H4 (cell line): ENCODE data around the gene FGF4. TPM values are rescaled to one million over a fixed set of nuclear protein-coding genes. Genes with fewer than 3 reads are reported as not detected.
"Not testable (repeated sequence)": the region's sequence is repeated elsewhere in the genome, so short reads cannot be mapped to it uniquely, and the experiment has no call there.

Experiments
- DNase-seq: peaks from one replicate; pipeline ENCODE4 v3.0.0-alpha.2; 2015; ENCODE audit warnings: low spot score
- total RNA-seq: library from RNA; depleted of rRNA; stranded (reverse); fragments of >200 nt; shearing (Covaris generic); gene quantifications from 2 replicates; pipeline ENCODE4 v1.2.3, GENCODE V29; 2014

Gene FGF4
- total RNA-seq, 1 experiment from 2014 or later: 0.02 TPM

- no peak for DNase-seq
These were observed 1.4 kb downstream of the FGF4 start for GRCh38 chr11:69773626-69774353.

GRCh38 chr11:69771466-69771865 is 3.7 kb downstream of the FGF4 start:
- no peak for DNase-seq

GRCh38 chr11:69770540-69770939 is 4.6 kb downstream of the FGF4 start:
- no peak for DNase-seq

DNA sequence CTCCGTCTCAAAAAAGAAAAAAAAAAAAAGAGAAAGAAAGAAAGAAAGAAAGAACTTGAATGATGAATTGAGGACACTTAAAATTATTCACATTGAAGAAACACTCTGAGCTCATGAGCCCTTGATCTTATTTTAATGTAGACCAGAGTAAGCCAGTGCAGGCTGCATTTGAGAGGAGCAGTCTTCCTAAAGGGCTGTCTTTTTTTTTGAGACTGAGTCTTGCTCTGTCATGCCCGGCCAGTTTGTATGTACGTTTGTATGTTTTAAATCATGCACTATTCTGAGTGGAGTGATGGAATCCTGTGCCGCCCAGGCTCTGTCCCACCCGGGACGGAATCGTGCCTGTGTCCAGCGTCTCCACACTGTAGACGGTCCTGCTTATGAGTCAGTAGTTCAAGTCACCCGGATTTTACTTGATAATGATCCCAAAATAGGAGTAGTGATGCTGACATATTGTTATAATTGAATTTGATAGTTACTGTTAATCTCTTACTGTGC is 9.6 kb downstream of the FGF4 start:
- DNase-seq: no peak

DNA sequence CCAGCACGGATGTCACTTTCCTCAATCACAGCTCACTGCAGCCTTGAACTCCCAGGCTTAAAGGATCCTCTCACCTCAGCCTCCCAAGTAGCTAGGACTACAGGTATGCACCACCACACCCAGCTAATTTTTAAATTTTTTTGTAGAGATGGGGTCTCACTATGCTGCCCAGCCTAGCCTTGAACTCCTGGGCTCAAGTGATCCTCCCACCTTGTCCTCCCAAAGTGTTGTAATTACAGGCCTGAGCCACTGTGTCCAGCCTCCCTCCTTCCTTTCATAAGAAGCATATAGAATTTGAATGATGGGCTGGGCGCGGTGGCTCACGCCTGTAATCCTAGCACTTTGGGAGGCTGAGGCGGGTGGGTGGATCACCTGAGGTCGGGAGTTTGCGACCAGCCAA is 10.2 kb downstream of the FGF4 start:
- not testable (repeated sequence) for DNase-seq

GRCh38 chr11:69760319-69760718 is 14.8 kb downstream of the FGF4 start:
- DNase-seq: no peak

- DNase-seq: no peak
These were observed 22.3 kb downstream of the FGF4 start for GRCh38 chr11:69752890-69753289.

- no peak for DNase-seq
These were observed 24.1 kb downstream of the FGF4 start for GRCh38 chr11:69750875-69751597.

- DNase-seq: no peak
These were observed 24.9 kb downstream of the FGF4 start for GRCh38 chr11:69750108-69750850.

DNA sequence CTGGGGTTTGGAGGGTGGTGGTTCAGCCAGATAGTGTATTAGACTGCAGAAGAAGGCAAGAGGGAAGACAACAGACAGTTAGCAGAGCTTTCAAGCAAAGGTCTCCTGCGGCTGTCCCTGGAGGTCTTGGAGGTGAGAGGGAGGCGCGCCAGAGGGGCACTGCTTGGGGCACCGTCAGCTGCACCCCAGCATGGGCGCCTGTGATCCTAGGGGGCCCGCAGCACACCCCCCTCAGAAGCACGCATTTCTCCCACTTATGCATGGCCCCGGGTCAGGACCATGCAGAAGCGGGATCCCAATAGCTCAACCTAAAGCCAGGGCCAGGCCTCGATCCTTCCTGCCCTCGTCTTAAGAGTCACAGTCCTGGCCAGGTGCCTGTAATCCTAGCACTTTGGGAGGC is 26.5 kb downstream of the FGF4 start:
- DNase-seq: no peak

DNA sequence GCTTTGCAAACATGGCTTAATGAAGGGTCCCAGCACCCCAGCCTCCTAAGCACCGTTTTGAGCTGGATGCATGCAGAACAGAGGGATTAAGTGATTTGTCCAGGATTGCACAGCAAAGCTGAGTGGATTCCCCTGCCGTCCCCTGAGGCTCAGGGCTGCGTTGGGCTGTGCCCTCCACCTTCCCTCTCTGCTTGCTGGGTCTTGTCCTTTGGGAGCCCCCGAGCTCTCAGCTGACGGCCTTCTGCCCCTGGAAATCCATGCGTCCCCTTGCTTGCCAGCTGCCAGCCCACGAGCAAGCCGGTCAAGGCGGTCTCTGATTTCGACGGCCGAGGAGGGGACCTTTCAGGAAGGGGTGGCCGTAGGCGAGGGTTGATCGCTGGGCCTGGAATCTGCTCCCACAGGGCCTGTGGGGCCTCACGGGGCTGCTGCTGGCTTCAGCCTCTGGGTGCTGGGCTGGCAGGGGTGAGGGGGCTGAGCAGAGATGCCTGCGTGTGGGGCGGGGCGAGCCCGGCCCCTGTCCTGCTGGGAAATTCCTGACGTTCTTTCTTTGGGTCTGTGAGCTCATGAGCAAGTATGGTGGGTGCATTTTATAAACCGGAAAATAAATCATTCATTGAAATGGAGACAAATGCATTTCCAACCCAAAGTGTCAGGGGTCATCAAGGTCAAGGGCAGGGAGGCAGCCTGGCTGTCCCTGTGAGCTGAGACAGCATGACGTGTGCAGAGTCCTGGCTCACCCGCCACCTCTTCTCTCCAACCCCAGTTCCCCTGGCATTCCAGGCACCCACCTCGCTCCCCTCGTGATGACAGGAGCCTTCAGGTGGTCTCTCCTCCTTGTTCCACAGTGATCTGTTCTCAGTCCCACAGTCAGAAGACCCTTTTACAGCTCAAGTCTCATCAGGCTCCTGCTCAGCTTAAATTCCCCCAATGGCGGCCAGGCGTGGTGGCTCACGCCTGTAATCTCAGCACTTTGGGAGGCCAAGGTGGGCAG is 28.1 kb downstream of the FGF4 start:
- no peak for DNase-seq

DNA sequence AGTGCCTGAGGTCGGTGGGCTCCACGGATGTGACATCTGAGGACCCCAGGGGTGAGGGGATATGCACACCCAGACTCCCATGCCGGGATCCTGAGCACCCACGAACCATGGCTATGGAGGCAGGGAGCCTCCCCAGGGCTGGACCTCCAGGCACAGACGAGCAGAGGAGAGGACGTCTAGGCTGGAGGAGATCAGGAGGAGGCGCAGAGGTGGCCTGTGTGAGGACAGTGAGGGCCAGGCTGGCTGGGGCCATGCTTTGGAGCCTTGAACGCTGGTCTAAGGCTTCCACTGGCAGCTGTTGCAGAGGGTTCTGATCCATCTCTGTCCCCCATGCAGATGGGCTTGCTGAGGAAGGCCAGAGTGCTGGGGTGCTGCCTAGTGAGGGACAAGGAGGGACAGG is 29.0 kb downstream of the FGF4 start:
- no peak for DNase-seq

GRCh38 chr11:69745201-69745600 is 29.9 kb downstream of the FGF4 start:
- no peak for DNase-seq

DNA sequence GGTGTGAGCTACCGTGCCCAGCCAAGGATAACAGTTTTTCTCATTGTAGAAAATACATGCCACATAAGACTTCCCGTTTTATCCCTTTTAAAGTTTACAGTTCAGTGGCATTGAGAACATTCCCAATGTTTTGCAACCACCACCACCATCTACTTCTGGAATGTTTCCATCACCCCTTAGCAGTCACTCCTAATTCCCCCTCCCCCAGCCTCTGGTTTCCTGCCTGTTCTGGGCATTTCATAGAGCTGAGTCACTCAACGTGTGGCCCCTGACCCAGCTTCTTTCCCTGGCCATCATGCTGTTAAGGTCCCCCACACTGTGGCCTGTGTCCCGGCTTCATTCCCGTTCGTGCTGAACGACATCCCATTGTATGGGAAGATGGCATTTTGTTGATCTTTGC is 30.7 kb downstream of the FGF4 start:
- DNase-seq: peak; percentile 89

GRCh38 chr11:69734841-69735240 is 40.3 kb downstream of the FGF4 start:
- no peak for DNase-seq

DNA sequence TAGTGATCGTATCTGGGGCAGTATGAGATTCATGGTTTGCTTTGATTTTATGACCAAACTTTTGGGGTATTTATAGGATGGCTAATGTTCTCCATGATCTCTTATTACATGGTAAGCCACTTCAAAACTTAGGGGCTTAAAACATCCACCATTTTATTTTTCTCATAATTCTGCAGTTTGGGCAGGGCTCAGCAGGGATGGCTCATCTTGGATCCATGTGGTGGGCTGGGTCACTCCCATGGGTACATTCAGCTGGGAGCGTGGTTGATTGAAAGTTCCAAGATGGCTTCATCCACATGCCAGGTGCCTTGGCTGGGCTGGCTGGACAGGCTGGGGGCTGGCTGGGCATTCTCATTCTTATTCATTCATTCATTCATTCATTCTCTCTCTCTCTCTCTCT is 40.8 kb downstream of the FGF4 start:
- DNase-seq: no peak

DNA sequence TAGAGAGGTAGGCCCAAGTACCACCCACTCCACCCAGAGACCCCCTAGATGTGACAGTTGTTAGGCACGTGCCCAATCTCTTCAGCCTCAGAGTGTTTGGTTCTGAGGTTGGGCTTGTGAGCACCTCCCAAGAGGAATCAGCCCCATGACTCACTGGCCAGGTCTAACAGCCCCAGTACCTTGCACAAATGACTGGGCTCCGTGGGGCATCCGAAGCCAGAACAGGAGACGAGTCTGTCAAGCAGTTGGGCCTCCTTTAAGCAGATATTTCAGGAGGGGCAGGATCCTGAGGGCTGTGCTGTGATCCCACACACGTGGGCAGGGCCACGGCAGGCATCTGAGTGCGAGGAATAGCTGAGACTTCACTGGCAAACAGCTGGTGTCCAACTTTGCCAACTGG is 42.2 kb downstream of the FGF4 start:
- DNase-seq: no peak

- DNase-seq: no peak
These were observed 44.0 kb downstream of the FGF4 start for GRCh38 chr11:69731110-69731509.

DNA sequence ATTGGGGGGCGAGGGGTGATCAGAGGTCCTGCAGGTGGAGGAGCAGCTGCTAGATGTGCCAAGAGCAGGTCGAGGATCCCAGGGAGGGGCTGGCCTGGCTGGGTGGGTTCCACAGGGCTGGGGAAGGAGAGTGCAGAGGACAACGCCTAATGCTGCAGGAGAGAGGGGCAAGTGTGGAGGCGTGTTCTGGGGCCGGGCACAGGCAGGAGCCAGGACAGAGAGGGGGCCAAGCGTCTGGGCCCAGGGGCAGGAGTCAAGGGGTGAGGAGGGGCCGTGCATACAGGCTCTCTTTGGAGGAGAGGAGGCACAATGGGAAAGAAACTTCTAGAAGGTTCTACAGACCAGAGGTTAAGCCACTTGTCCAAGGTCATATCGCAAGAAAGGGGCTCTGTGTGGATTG is 44.6 kb downstream of the FGF4 start:
- DNase-seq: no peak

- no peak for DNase-seq
These were observed 45.9 kb downstream of the FGF4 start for GRCh38 chr11:69729252-69729651.

DNA sequence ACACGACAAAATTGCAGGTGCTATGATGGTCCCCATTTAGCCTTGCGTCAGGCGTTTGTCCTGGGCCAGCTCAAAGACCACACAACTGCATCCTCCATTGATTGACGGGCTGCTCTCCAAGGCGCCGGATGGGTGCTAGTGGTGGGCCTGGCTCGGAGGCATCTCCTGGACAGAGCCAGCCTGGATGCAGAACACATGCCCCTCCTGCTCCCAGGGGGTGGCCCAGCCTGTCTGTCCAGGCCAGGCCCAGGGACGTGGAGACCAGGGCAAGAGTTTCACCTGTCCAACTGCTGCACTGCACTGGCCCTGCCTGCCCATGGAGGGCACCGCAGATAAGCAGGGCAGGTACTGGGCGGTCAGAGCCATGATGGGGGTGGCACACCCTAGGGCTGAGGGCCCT is 47.9 kb downstream of the FGF4 start:
- no peak for DNase-seq
